Heart left ventricle (tissue), 16 donors: ENCODE data around the gene TEX264. TPM values are rescaled to one million over a fixed set of nuclear protein-coding genes. Genes with fewer than 3 reads are reported as not detected.

ENCODE experiments used
- ATAC-seq, 4 donors: fragments of 200-7000 bp; cut with Tn5 transposase; one replicate each; pipeline ENCODE4 v1.9.1; 2020 to 2022; ENCODE audit warnings: moderate library complexity in 4 of 4, mild to moderate bottlenecking in 3 of 4, moderate number of reproducible peaks in 1 of 4
- DNase-seq, 5 donors: peaks; one replicate each; pipeline ENCODE4 v3.0.0-alpha.2; 2020
- H3K27ac ChIP-seq, 12 donors: fragments of 200-600 bp; sonication (generic) in 4 of 12; one replicate each; pipeline versions ENCODE4 v1.5.0 to v1.8.0; 2016 to 2022; ENCODE audit warnings: mild to moderate bottlenecking in 2 of 12
- H3K27me3 ChIP-seq, 9 donors: fragments of 200-600 bp; sonication (generic) in 2 of 9; one replicate each; pipeline versions ENCODE4 v1.5.1 to v1.8.0; 2016 to 2022; ENCODE audit warnings: mild to moderate bottlenecking in 3 of 9
- H3K36me3 ChIP-seq, 9 donors: fragments of 200-600 bp; sonication (generic) in 2 of 9; one replicate each; pipeline versions ENCODE4 v1.5.0 to v1.8.0; 2018 to 2022; ENCODE audit warnings: mild to moderate bottlenecking in 2 of 9
- H3K4me1 ChIP-seq, 12 donors: fragments of 200-600 bp; sonication (generic) in 4 of 12; one replicate each; pipeline versions ENCODE4 v1.5.0 to v1.8.0; 2016 to 2022; ENCODE audit warnings: mild to moderate bottlenecking in 3 of 12
- H3K4me3 ChIP-seq, 12 donors: fragments of 200-600 bp; sonication (generic) in 4 of 12; one replicate each; pipeline versions ENCODE4 v1.5.0 to v1.8.0; 2017 to 2022; ENCODE audit warnings: mild to moderate bottlenecking in 9 of 12, moderate library complexity in 4 of 12
- H3K9me3 ChIP-seq, 12 donors: fragments of 200-600 bp; sonication (generic) in 4 of 12; one replicate each; pipeline versions ENCODE4 v1.5.0 to v1.8.0; 2016 to 2022; ENCODE audit warnings: mild to moderate bottlenecking in 1 of 12
- POLR2A ChIP-seq, 2 donors: fragments of 450-650 bp; IDR thresholded peaks; one replicate each; pipeline ENCODE4 v1.6.1; 2017; ENCODE audit warnings: antibody characterized with exemption in 2 of 2, mild to moderate bottlenecking in 2 of 2, moderate library complexity in 2 of 2
- WGBS, 4 donors: extraction: QIAGEN DNeasy Blood & Tissue Kit in 2 of 4; methylation state at CpG; one replicate each; pipeline versions ENCODE4 v1.1.5 to v1.1.7; 2013 to 2018; 5-methylcytosine and 5-hydroxymethylcytosine counted together
- intact Hi-C, 10 donors: fragments of 100-400 bp; cut with DNase I; formaldehyde crosslinking; loops; one replicate each; pipeline versions ENCODE4 v1.11.1 to v1.14.2; 2022
- polyA plus RNA-seq, 2 donors: library from polyadenylated mRNA; stranded (reverse); fragments of 200-250 nt; gene quantifications; one replicate each; pipeline ENCODE4 v1.2.3, GENCODE V29; 2013
- total RNA-seq, 9 donors: library from RNA; depleted of rRNA in 2 of 9; stranded (reverse); fragments of >200 nt in 2 of 9; fragmentation: NEBNext Ultra II Directional in 3 of 9; extraction: Animal tissue kit (Norgen Biotek cat#: 25700) in 3 of 9; gene quantifications; one replicate each; pipeline versions ENCODE4 v1.1.0 to v1.2.4, GENCODE V29; 2016 to 2023
- TF ChIP-seq, protein P1 (sequence below), 12 donors: fragments of 200-600 bp; sonication (generic) in 4 of 12; IDR thresholded peaks; one replicate each; pipeline versions ENCODE4 v1.5.0 to v1.8.0; 2018 to 2022; ENCODE audit warnings: antibody characterized with exemption in 12 of 12, mild to moderate bottlenecking in 5 of 12
- donor health status: ischemic (EF 13 %, LVEDD 7.1; RV severe dilation, severe dysfunction).
- donor health status: healthy with polysubstance abuse.
- donor health status: DM: no; HTN: yes; CAD: no.
- donor health status: DM: no; HTN: no; CAD: no.
- donor health status: ischemic (EF 25% LVEDD 6.9; RV normal size, moderate dysfunction).
- donor health status: ischemic (EF 25% LVEDD 5.7; RV mildly dilated, moderate dysfunction).
- donor health status: healthy.
- donor health status: DM: yes; HTN: yes; CAD: no.
- donor health status: ischemic (EF 35%, LVEDD 5.7; RV mildly dilated, moderate dysfunction).
- donor health status: nonischemic (EF 11% LVEDD 7.7; RV severe dilation, severe dysfunction).
- donor health status: DM: yes; HTN: yes; CAD: no.
- donor health status: PGD.
- donor health status: ischemic (EF 29% LVEDD 5.4; RV normal size, mild dysfunction).
- donor health status: nonischemic (EF 23%, LVEDD 6.1; RV moderate dilation, normal function).

TEX264 gene
- total and polyA plus RNA-seq, 11 donors, result 29.5 to 69.0 (median 40.0) TPM

DNA sequence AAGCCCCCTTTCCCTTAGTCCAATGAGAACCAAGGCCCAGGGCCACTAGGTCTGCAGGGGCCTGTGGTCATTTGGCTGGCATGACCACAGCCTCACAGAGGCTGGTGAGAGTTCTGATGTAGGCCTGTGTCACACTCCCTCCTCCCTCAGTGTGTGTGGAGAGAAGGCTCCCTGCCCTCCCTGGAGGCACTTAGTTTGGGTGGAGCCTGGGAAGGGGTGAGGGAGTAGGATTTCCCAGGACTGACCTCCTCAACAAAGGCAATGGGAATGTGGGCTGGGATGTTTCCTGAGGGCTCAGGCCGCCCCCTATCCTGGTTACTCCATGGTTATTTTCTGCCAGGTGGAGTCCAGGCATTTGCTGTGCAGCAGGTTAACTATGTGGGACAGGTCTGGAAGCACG is 7.6 kb downstream of the TEX264 start:
- TF ChIP-seq POLR2A (IDR thresholded peaks at IDR 0.05), result no peak
- TF ChIP-seq, protein P1, sequence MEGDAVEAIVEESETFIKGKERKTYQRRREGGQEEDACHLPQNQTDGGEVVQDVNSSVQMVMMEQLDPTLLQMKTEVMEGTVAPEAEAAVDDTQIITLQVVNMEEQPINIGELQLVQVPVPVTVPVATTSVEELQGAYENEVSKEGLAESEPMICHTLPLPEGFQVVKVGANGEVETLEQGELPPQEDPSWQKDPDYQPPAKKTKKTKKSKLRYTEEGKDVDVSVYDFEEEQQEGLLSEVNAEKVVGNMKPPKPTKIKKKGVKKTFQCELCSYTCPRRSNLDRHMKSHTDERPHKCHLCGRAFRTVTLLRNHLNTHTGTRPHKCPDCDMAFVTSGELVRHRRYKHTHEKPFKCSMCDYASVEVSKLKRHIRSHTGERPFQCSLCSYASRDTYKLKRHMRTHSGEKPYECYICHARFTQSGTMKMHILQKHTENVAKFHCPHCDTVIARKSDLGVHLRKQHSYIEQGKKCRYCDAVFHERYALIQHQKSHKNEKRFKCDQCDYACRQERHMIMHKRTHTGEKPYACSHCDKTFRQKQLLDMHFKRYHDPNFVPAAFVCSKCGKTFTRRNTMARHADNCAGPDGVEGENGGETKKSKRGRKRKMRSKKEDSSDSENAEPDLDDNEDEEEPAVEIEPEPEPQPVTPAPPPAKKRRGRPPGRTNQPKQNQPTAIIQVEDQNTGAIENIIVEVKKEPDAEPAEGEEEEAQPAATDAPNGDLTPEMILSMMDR (IDR thresholded peaks at IDR 0.05), result no peak
- Histone ChIP-seq H3K36me3 (peaks cover 0 to 56% (median 20%) of the 10 kb centered on the region in 9 donors), H3K4me1 (peaks cover 9 to 76% (median 52%) of the 10 kb centered on the region in 12 donors), H3K27me3 (no peaks in the 10 kb centered on the region), H3K9me3 (no peaks in the 10 kb centered on the region), H3K27ac (peak overlapping the region in 5 of 12 donors; percentile 13 to 21 (median 14)), H3K4me3 (no peak overlapping the region)
- intact Hi-C loops, result loop anchor here in 4 of 10 donors (10.0 kb wide), 2 partner anchors 284 to 294 kb away; partner anchors contain the start of genes RBM15B (in 3 of the 4) and MANF (in 1 of the 4)
- ATAC-seq, result no peak
- WGBS, 4 donors, result 74 to 94% (median 80%) methylated on average over 2 of the region's 2 CpGs
- DNase-seq, result peak in 2 of 5 donors; percentile 19 to 20

DNA sequence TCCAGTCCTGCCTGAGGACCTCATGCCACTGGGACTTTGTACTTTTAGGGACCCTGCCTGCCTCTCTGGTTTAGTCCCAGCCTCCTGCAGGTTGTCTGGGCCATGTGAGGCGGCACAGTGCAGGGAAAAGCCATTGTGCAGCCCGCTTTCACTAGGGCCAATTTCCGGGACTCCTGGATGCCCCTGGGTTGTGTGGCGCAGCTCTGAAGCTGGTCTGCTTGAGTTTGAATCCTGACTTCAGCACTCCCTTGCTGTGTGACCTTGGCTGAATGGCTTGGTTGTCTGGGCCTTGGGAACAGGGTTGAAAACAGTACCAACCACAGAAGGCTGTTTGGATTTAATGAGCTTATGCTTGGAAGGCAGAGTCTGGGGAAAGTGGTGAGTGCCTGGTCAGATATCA is 8.3 kb downstream of the TEX264 start:
- ATAC-seq (no peak), DNase-seq (peak in 1 of 5 donors; percentile 15)
- Histone ChIP-seq H3K4me1 (peaks cover 9 to 76% (median 54%) of the 10 kb centered on the region in 12 donors), H3K9me3 (no peaks in the 10 kb centered on the region), H3K27ac (peak overlapping the region in 1 of 12 donors; percentile 64), H3K27me3 (no peaks in the 10 kb centered on the region), H3K36me3 (peaks cover 0 to 61% (median 22%) of the 10 kb centered on the region in 9 donors), H3K4me3 (no peak overlapping the region)
- 94 to 100% (median 97%) methylated on average over 4 of the region's 4 CpGs for WGBS, 4 donors
- intact Hi-C loops, result loop anchor here in 4 of 10 donors (10.0 kb wide), 2 partner anchors 285 to 295 kb away; partner anchors contain the start of genes RBM15B (in 3 of the 4) and MANF (in 1 of the 4)
- no peak for TF ChIP-seq POLR2A (IDR thresholded peaks at IDR 0.05)
- TF ChIP-seq, protein P1 (IDR thresholded peaks at IDR 0.05), result no peak

DNA sequence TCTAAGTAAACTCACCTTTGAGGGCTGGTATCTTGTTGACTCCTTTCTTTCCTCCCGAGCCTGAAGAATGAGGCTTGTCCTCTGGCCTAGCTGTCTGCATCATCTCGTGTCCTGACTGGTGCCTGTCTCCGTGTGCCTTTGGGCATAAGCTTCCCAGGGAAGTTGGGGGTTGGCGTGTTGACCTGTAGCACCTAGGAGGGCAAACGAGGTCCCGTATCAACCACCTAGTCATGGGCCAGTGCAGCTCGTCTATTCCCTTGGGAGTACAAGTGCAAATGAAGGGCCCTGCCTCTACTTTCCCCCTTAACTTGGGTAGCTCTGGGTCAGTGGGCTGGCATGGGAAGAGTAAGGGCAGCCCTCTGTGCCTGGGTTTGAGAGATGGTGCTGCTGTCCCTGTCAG is 8.7 kb downstream of the TEX264 start:
- H3K9me3 ChIP-seq, result no peaks in the 10 kb centered on the region
- TF ChIP-seq, protein P1 (IDR thresholded peaks at IDR 0.05), result no peak
- TF ChIP-seq POLR2A (IDR thresholded peaks at IDR 0.05), result no peak
- peak in 2 of 5 donors; percentile 8 to 43 for DNase-seq

DNA sequence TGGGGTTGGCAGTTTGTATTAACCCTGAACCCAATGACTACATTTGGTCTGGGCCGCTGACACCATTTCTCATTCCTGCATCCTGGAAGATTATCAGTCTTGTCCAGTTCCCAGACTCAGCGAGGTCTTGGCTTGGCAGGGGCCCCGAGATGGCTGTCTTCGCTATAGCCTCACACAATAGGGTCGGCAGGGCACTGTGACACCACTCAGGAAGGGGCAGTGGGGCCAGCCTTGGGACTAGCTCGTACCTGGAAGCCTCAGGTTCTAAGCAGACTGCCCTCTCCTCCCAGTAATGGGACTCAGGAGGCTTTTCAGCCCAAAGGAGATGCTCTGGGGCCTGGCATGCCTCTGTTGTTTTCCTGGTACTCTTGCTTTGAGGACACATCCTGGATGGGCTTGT is 9.1 kb downstream of the TEX264 start:
- TF ChIP-seq POLR2A (IDR thresholded peaks at IDR 0.05), result no peak
- TF ChIP-seq, protein P1 (IDR thresholded peaks at IDR 0.05), result no peak
- WGBS, 4 donors, result 60 to 84% (median 75%) methylated on average over 2 to 6 of the region's 6 CpGs
- peak in 3 of 5 donors; percentile 11 to 19 (median 16) for DNase-seq
- Histone ChIP-seq H3K9me3 (no peaks in the 10 kb centered on the region), H3K27me3 (no peaks in the 10 kb centered on the region), H3K36me3 (peaks cover 0 to 60% (median 22%) of the 10 kb centered on the region in 9 donors), H3K4me1 (peaks cover 14 to 78% (median 62%) of the 10 kb centered on the region in 12 donors), H3K27ac (peak overlapping the region in 8 of 12 donors; percentile 31 to 81 (median 48)), H3K4me3 (no peak overlapping the region)
- ATAC-seq, result no peak
- intact Hi-C loops, result loop anchor here in 7 of 10 donors (5.0 to 10.0 kb wide), 5 partner anchors 38 to 1065 kb away; partner anchors contain the start of genes MANF (in 3 of the 7), DCAF1 (in 2 of the 7), CISH (in 1 of the 7) and MAPKAPK3 (in 1 of the 7)

More for the DNA sequence above, 8.7 kb downstream of the TEX264 start:
- peak overlapping the region in 3 of 12 donors; percentile 46 to 64 (median 60) for H3K27ac ChIP-seq
- H3K4me1 ChIP-seq, result peaks cover 10 to 78% (median 58%) of the 10 kb centered on the region in 12 donors
- H3K27me3 ChIP-seq, result no peaks in the 10 kb centered on the region
- intact Hi-C loops, result loop anchor here in 8 of 10 donors (5.0 to 10.0 kb wide), 6 partner anchors 37 to 1065 kb away; partner anchors contain the start of genes MANF (in 4 of the 8), RBM15B (in 4 of the 8), DCAF1 (in 2 of the 8) and CISH (in 1 of the 8)
- H3K4me3 ChIP-seq, result no peak overlapping the region
- WGBS, 4 donors, result 80 to 92% (median 90%) methylated on average over 5 to 7 of the region's 7 CpGs
- no peak for ATAC-seq
- H3K36me3 ChIP-seq, result peaks cover 0 to 61% (median 22%) of the 10 kb centered on the region in 9 donors
